CD8-positive, alpha-beta memory T cell (primary cell): ENCODE measurements around the gene GUSB. TPM values are rescaled to one million over a fixed set of nuclear protein-coding genes. Genes with fewer than 3 reads are reported as not detected.
A peak's percentile ranks its signal among the peaks of the same experiment; 100 is the strongest.

ENCODE experiments used
- CTCF ChIA-PET: fragments of 350-600 bp; sonication (Branson Sonifier 250); formaldehyde crosslinking; loops from one replicate; lab custom pipeline; 2021; ENCODE audit warnings: antibody characterized with exemption; lab: Charles Lee
- POLR2A ChIA-PET: fragments of 350-600 bp; sonication (Branson Sonifier 250); formaldehyde crosslinking; loops from one replicate; lab custom pipeline; 2021; ENCODE audit warnings: antibody characterized with exemption; lab: Charles Lee
- DNase-seq, 5 donors: peaks; one replicate each; pipeline versions ENCODE4 v3.0.0 to v3.0.0-alpha.2; 2020 to 2022; ENCODE audit warnings: mixed read lengths in 1 of 5
- H3K27ac ChIP-seq: one replicate; pipeline ENCODE4 v1.7.0; 2013; ENCODE audit warnings: low read depth, mild to moderate bottlenecking, low read length, moderate library complexity
- H3K27me3 ChIP-seq: 2 replicates; pipeline ENCODE4 v1.7.0; 2013; ENCODE audit warnings: low read length, mild to moderate bottlenecking; ENCODE audit not compliant: insufficient read depth, poor library complexity, severe bottlenecking
- H3K36me3 ChIP-seq: 2 replicates; pipeline ENCODE4 v1.7.0; 2013; ENCODE audit warnings: mild to moderate bottlenecking, low read length, moderate library complexity; ENCODE audit not compliant: insufficient read depth
- H3K4me1 ChIP-seq: 2 replicates; pipeline ENCODE4 v1.7.0; 2013; ENCODE audit warnings: mild to moderate bottlenecking, low read length, moderate library complexity; ENCODE audit not compliant: insufficient read depth
- H3K4me3 ChIP-seq: 2 replicates; pipeline ENCODE4 v1.7.0; 2013; ENCODE audit warnings: mild to moderate bottlenecking, low read length
- H3K9me3 ChIP-seq: 2 replicates; pipeline ENCODE4 v1.7.0; 2013; ENCODE audit warnings: mild to moderate bottlenecking, low read length
- H3K27ac Mint-ChIP-seq, 8 donors: one replicate each; pipeline ENCODE4 v1.8.0; 2020 to 2021; ENCODE audit warnings: mixed read lengths in 8 of 8, mild to moderate bottlenecking in 6 of 8, inconsistent platforms in 3 of 8, moderate library complexity in 3 of 8
- H3K27me3 Mint-ChIP-seq, 2 donors: one replicate each; pipeline ENCODE4 v1.8.0; 2020 to 2021; ENCODE audit warnings: mixed read lengths in 2 of 2, mild to moderate bottlenecking in 1 of 2, moderate library complexity in 1 of 2
- H3K36me3 Mint-ChIP-seq, 3 donors: one replicate each; pipeline ENCODE4 v1.8.0; 2020 to 2021; ENCODE audit warnings: mixed read lengths in 3 of 3, inconsistent platforms in 1 of 3, mild to moderate bottlenecking in 1 of 3
- H3K4me1 Mint-ChIP-seq, 3 donors: one replicate each; pipeline ENCODE4 v1.8.0; 2020 to 2021; ENCODE audit warnings: mixed read lengths in 3 of 3, inconsistent platforms in 1 of 3, mild to moderate bottlenecking in 1 of 3
- H3K4me3 Mint-ChIP-seq, 7 donors: one replicate each; pipeline ENCODE4 v1.8.0; 2020 to 2021; ENCODE audit warnings: mixed read lengths in 7 of 7, mild to moderate bottlenecking in 6 of 7, moderate library complexity in 4 of 7, inconsistent platforms in 2 of 7
- H3K9me3 Mint-ChIP-seq, 5 donors: one replicate each; pipeline ENCODE4 v1.8.0; 2020 to 2022; ENCODE audit warnings: mixed read lengths in 5 of 5, mild to moderate bottlenecking in 3 of 5, moderate library complexity in 2 of 5, inconsistent platforms in 1 of 5
- polyA plus RNA-seq: library from polyadenylated mRNA; unstranded; fragments of 300-500 nt; fragmentation: Illumina TruSeq; gene quantifications from one replicate; pipeline ENCODE4 v1.2.3, GENCODE V29; 2021
- total RNA-seq, 2 experiments: library from RNA; stranded (reverse); gene quantifications; one replicate each; pipeline ENCODE4 v1.2.3, GENCODE V29; 2021

GUSB gene
- total and polyA plus RNA-seq, 3 experiments from 2014 or later, result 48.1 to 53.9 (median 51.9) TPM

- no peaks in the 10 kb centered on the region for H3K27me3 Mint-ChIP-seq
- POLR2A ChIA-PET, result no interaction called here
- no peak for DNase-seq
Measured at GRCh38 chr7:65979583-65980477, 2.2 kb downstream of the GUSB start.

GRCh38 chr7:65978891-65979582 lies 3.0 kb downstream of the GUSB start:
- ChIA-PET POLR2A (no interaction called here), CTCF (no interaction called here)
- peaks cover 18% of the 10 kb centered on the region for H3K4me1 ChIP-seq
- Mint-ChIP-seq H3K4me1 (peaks cover 14 to 24% (median 15%) of the 10 kb centered on the region in 3 donors), H3K27me3 (no peaks in the 10 kb centered on the region), H3K4me3 (peak overlapping the region in 3 of 7 donors; percentile 37 to 75 (median 54)), H3K9me3 (no peaks in the 10 kb centered on the region), H3K27ac (peak overlapping the region in 6 of 8 donors; percentile 39 to 68 (median 54)), H3K36me3 (peaks cover 0 to 33% (median 4%) of the 10 kb centered on the region in 3 donors)
- H3K9me3 ChIP-seq, result no peaks in the 10 kb centered on the region
- no peaks in the 10 kb centered on the region for H3K27me3 ChIP-seq
- no peaks in the 10 kb centered on the region for H3K36me3 ChIP-seq
- no peak for DNase-seq
- no peak overlapping the region for H3K4me3 ChIP-seq
- no peak overlapping the region for H3K27ac ChIP-seq

More at GRCh38 chr7:65979583-65980477, 2.2 kb downstream of the GUSB start:
- H3K27ac ChIP-seq, result peak overlapping the region; percentile 67
- H3K4me1 ChIP-seq, result peaks cover 18% of the 10 kb centered on the region
- no peaks in the 10 kb centered on the region for H3K9me3 ChIP-seq
- CTCF ChIA-PET, result no interaction called here
- no peaks in the 10 kb centered on the region for H3K27me3 ChIP-seq
- Mint-ChIP-seq H3K27ac (peak overlapping the region; percentile 46 to 96 (median 88)), H3K4me3 (peak overlapping the region; percentile 3 to 98 (median 85)), H3K9me3 (no peaks in the 10 kb centered on the region), H3K36me3 (peaks cover 0 to 25% (median 4%) of the 10 kb centered on the region in 3 donors), H3K4me1 (peaks cover 14 to 24% (median 15%) of the 10 kb centered on the region in 3 donors)
- H3K4me3 ChIP-seq, result no peak overlapping the region
- no peaks in the 10 kb centered on the region for H3K36me3 ChIP-seq

DNA sequence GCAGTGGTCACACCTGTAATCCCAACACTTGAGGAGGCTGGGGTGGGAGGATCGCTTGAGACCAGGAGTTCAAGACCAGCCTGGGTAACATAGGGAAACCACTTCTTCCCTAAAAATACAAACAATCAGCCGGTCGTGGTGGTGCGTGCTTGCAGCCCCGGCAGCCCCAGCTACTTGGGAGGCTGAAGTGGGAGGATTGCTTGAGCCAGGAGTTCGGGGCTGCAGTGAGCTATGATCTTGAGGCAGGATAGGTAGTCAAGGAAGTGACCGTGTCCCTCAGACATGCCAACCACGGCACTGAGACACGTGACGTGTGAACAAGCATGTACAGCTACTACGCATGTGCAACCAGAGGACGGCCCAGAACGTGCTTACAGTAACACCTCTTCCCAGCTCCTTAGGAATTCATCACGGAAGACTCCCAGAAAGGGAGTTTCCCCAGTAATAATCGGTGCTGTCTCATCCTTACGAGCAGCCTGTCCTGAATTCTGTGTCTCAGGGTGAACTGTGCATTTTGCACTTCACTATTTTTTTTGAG lies 5.3 kb downstream of the GUSB start:
- H3K4me1 Mint-ChIP-seq, result peaks cover 14 to 21% (median 20%) of the 10 kb centered on the region in 3 donors
- no peak overlapping the region for H3K4me3 ChIP-seq
- no peak overlapping the region for H3K27ac Mint-ChIP-seq
- no peaks in the 10 kb centered on the region for H3K9me3 ChIP-seq
- no peak overlapping the region for H3K27ac ChIP-seq
- no peaks in the 10 kb centered on the region for H3K27me3 ChIP-seq
- H3K4me3 Mint-ChIP-seq, result no peak overlapping the region
- H3K36me3 ChIP-seq, result peaks cover 6% of the 10 kb centered on the region
- DNase-seq, result no peak
- H3K9me3 Mint-ChIP-seq, result no peaks in the 10 kb centered on the region
- peaks cover 12% of the 10 kb centered on the region for H3K4me1 ChIP-seq
- POLR2A ChIA-PET, result no interaction called here
- H3K36me3 Mint-ChIP-seq, result peaks cover 4 to 54% (median 10%) of the 10 kb centered on the region in 3 donors
- CTCF ChIA-PET, result no interaction called here
- no peaks in the 10 kb centered on the region for H3K27me3 Mint-ChIP-seq

GRCh38 chr7:65975814-65976445 lies 6.1 kb downstream of the GUSB start:
- Histone ChIP-seq H3K4me3 (no peak overlapping the region), H3K36me3 (peaks cover 14% of the 10 kb centered on the region), H3K27me3 (no peaks in the 10 kb centered on the region), H3K9me3 (no peaks in the 10 kb centered on the region), H3K27ac (no peak overlapping the region), H3K4me1 (peaks cover 8% of the 10 kb centered on the region)
- no peaks in the 10 kb centered on the region for H3K9me3 Mint-ChIP-seq
- H3K27me3 Mint-ChIP-seq, result no peaks in the 10 kb centered on the region
- DNase-seq, result no peak
- peaks cover 12 to 19% (median 18%) of the 10 kb centered on the region in 3 donors for H3K4me1 Mint-ChIP-seq
- H3K36me3 Mint-ChIP-seq, result peaks cover 4 to 61% (median 10%) of the 10 kb centered on the region in 3 donors
- POLR2A ChIA-PET, result no interaction called here
- H3K27ac Mint-ChIP-seq, result no peak overlapping the region
- CTCF ChIA-PET, result no interaction called here
- H3K4me3 Mint-ChIP-seq, result no peak overlapping the region

- H3K27me3 Mint-ChIP-seq, result no peaks in the 10 kb centered on the region
- CTCF ChIA-PET, result no interaction called here
- peaks cover 15% of the 10 kb centered on the region for H3K36me3 ChIP-seq
Measured at GRCh38 chr7:65974876-65975275, 7.1 kb downstream of the GUSB start.

DNA sequence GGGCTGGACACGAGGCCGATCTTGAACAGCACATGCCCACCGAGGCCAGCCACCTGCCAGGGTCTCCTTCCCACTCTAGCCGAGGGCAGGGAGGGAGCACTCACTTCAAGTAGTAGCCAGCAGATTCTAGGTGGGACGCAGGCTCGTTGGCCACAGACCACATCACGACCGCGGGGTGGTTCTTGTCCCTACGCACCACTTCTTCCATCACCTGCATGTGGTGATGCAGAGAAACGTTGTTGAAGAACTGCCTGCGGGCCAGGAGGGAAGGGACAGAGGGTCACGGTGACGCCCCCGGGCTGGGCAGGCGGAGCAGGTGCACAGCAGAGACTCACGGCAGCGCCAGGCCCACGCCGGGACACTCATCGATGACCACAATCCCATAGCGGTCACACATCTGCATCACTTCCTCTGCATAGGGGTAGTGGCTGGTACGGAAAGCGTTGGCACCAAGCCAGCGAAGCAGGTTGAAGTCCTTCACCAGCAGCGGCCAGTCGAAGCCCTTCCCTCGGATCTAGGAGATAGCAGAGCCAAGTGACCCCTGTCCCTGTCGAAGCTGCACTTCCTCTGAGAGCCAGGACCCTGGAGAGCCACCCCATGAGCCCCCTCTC lies 7.7 kb downstream of the GUSB start:
- Histone ChIP-seq H3K36me3 (peaks cover 15% of the 10 kb centered on the region), H3K27ac (no peak overlapping the region), H3K27me3 (no peaks in the 10 kb centered on the region), H3K4me3 (no peak overlapping the region), H3K9me3 (no peaks in the 10 kb centered on the region), H3K4me1 (no peaks in the 10 kb centered on the region)
- peaks cover 0 to under 1% of the 10 kb centered on the region in 2 donors for H3K27me3 Mint-ChIP-seq
- no peak overlapping the region for H3K4me3 Mint-ChIP-seq
- peaks cover 4 to 9% (median 5%) of the 10 kb centered on the region in 3 donors for H3K4me1 Mint-ChIP-seq
- peak overlapping the region in 3 of 8 donors; percentile 10 to 77 (median 47) for H3K27ac Mint-ChIP-seq
- H3K36me3 Mint-ChIP-seq, result peaks cover 4 to 69% (median 10%) of the 10 kb centered on the region in 3 donors
- ChIA-PET CTCF (no interaction called here), POLR2A (no interaction called here)
- H3K9me3 Mint-ChIP-seq, result no peaks in the 10 kb centered on the region
- no peak for DNase-seq

More at GRCh38 chr7:65974876-65975275, 7.1 kb downstream of the GUSB start:
- Mint-ChIP-seq H3K9me3 (no peaks in the 10 kb centered on the region), H3K27ac (no peak overlapping the region), H3K36me3 (peaks cover 4 to 69% (median 10%) of the 10 kb centered on the region in 3 donors), H3K4me1 (peaks cover 4 to 12% (median 10%) of the 10 kb centered on the region in 3 donors), H3K4me3 (no peak overlapping the region)
- Histone ChIP-seq H3K27ac (no peak overlapping the region), H3K4me1 (no peaks in the 10 kb centered on the region), H3K4me3 (no peak overlapping the region), H3K27me3 (no peaks in the 10 kb centered on the region), H3K9me3 (no peaks in the 10 kb centered on the region)
- no peak for DNase-seq
- POLR2A ChIA-PET, result no interaction called here

DNA sequence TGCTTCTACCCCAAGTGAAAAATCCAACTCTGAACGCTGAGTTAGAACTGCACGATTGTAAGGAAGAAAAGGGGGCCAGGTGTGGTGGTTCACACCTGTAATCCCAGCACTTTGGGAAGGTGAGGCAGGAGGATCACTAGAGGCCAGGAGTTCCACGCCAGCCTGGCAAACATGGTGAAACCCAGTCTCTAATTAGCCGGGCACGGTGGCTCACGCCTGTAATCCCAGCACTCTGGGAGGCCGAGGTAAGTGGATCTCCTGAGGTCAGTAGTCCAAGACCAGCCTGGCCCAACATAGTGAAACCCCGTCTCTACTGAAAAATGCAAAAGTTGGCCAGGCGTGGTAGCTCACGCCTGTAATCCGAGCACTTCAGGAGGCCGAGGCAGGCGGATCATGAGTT lies 9.0 kb downstream of the GUSB start:
- Mint-ChIP-seq H3K27me3 (peaks cover 0 to 1% of the 10 kb centered on the region in 2 donors), H3K27ac (peak overlapping the region in 3 of 8 donors; percentile 12 to 31 (median 19)), H3K9me3 (no peaks in the 10 kb centered on the region), H3K4me3 (no peak overlapping the region), H3K36me3 (peaks cover 4 to 75% (median 8%) of the 10 kb centered on the region in 3 donors), H3K4me1 (peaks cover 0 to 5% (median 0%) of the 10 kb centered on the region in 3 donors)
- no peak overlapping the region for H3K4me3 ChIP-seq
- peaks cover 16% of the 10 kb centered on the region for H3K36me3 ChIP-seq
- H3K27ac ChIP-seq, result no peak overlapping the region
- DNase-seq, result no peak
- CTCF ChIA-PET, result no interaction called here
- POLR2A ChIA-PET, result no interaction called here
- H3K9me3 ChIP-seq, result no peaks in the 10 kb centered on the region
- no peaks in the 10 kb centered on the region for H3K27me3 ChIP-seq
- no peaks in the 10 kb centered on the region for H3K4me1 ChIP-seq
